Ramos (cell line): ENCODE results near the gene XAGE3.
"Not testable (repeated sequence)": the region's sequence is repeated elsewhere in the genome, so short reads cannot be mapped to it uniquely, and the experiment has no call there.

Experiments
- in situ Hi-C: fragments of 300-500 bp; cut with MboI; formaldehyde crosslinking; loops from one replicate; pipeline ENCODE4 v1.14.3; 2022; ENCODE audit warnings: low sequenced_read_pairs; ENCODE audit not compliant: unreplicated experiment

Gene XAGE3

DNA sequence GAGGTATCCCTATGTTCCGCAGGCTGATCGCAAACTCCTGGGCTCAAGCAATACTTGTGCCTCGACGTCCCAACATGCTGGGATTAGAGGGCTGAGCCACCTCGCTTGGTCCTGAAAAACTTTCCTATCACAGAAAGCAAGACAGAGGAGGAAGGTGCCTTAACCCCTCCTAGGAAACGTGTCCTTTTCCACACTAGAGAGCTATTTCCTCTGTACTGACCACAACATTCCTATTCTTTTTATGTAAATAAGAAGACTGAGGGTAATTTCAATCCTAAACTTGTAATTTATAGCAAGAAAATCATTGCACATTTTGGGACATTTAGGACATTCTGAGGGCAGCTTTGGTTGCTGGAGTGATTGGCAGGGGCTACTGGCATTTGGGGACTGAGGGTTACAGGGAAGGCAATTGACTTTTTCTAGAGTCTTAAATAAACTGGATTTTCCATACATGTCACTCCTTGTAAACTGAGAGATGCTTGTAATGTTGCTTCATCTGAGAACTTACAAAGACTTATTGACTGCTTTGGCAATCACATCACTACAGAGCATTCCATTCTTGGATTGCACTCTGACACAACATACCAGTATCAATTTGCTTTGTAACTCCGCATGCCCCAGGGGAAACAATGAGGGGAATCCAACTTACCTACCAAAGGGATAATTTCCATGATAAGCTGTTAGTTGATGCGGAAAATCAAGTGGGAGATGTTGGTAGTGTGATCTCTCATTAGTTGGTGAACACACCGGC lies 15.6 kb downstream of the XAGE3 start:
- in situ Hi-C loops = no loop called here

DNA sequence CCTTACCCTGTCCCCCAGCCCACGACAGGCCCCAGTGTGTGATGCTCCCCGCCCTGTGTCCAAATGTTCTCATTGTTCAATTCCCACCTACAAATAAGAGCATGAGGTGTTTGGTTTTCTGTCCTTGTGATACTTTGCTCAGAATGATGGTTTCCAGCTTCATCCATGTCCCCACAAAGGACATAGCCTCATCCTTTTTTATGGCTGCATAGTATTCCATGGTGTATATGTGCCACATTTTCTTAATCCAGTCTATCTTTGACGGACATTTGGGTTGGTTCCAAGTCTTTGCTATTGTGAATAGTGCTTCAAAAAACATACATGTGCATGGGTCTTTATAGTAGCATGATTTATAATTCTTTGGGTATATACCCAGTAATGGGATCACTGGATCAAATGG lies 24.3 kb downstream of the XAGE3 start:
- in situ Hi-C loops = not testable (repeated sequence)

DNA sequence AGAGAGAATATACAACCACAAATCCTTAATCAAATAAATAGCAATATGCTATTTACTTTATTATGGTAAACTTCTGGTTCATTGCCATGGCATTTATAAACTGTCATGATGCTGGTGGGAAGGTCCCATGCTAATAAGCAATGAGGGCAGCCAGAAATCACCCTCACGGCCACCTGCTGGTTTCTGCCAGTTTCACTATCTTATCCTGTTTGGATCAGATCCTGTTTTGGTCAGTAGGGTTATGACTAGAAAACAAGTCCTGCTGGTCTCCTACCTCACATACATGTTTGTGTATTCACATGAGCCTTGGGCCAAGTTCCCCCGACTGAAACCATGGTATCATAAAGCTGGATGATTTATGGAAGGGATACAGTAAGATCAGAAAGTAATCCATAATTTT lies 28.7 kb downstream of the XAGE3 start:
- in situ Hi-C loops = no loop called here

GRCh38 chrX:52830551-52830950 lies 37.3 kb downstream of the XAGE3 start:
- in situ Hi-C loops = no loop called here

DNA sequence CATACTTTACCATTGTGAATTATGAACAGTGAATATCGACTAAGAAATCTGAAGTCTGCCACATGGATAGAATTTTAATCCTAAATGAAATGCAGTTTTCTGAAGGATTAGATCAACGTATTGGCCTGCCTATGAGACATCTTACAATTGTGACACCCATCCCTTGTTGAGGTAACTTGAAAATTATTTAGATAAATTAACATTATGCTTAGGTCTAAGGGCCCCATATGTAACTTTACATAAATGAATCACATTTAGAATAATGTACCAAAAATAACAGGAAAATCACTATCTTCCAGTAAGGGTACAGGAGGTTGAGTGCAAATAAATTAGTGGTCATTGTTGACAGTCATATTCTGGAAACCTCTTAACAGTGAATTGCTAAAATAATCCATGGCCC lies 43.3 kb downstream of the XAGE3 start:
- in situ Hi-C loops = no loop called here

DNA sequence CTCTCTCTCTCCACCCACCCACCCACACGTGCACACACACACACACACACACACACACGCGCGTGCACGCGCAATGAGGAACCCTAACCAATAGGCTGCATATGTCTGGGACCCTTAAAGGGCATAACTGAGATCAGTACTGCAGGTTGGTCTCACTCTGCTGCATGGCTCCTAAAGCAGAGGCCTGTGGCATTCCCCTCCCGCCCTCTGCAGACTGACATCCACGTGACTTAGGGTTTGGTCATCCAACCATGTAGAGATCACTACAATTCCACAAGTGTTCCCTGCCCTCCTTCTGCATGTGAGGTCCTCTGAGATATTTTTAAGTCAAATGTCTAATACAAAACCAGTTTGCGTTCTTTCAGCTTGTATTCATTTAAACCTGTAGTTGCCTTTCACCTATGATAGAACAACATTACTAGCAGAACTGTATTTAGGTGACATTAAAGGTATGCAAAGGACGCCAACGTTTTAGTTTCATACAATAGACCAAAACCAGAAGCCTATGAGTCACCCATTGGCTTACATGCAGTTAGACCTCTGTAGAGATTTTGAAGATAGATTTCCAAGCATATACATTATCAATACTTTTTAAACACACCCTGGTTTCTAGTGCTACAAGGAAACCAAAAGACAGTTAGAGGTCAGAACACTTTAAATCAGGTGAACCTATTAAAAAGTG lies 46.7 kb downstream of the XAGE3 start:
- in situ Hi-C loops = no loop called here

DNA sequence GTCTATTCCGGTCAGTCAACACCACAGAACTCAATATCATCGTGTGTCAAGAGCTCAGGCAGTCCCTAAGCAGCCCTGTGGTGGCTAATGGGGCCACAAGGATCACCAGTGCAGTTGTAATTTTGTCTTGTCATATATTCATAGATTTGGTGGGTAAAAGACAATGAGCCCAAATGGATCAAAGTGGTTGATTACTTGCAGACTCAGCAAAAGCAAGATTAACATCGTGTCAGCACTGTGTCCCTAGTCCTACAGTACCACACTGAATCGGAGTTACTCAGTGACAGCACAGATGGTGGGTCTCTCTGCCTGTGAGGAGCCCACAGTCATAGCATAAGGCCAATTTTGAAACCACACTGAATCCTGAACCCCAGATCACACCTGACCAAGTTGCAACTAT lies 48.1 kb downstream of the XAGE3 start:
- in situ Hi-C loops = no loop called here
